Erythroblast (primary cell): ENCODE data around the gene FMN2.

ENCODE experiments used
- DNase-seq, 2 experiments: peaks; one replicate each; lab custom pipeline; 2025; lab: John Stamatoyannopoulos, UW
- GATA1 ChIP-seq: IDR thresholded peaks from 2 replicates; pipeline ENCODE4 v1.6.1; 2011; ENCODE audit warnings: low read depth, mild to moderate bottlenecking, control low read depth, low read length, moderate library complexity
- POLR2A ChIP-seq: IDR thresholded peaks from 2 replicates; pipeline ENCODE4 v1.6.1; 2011; ENCODE audit warnings: mild to moderate bottlenecking, low read length

FMN2 gene

DNA sequence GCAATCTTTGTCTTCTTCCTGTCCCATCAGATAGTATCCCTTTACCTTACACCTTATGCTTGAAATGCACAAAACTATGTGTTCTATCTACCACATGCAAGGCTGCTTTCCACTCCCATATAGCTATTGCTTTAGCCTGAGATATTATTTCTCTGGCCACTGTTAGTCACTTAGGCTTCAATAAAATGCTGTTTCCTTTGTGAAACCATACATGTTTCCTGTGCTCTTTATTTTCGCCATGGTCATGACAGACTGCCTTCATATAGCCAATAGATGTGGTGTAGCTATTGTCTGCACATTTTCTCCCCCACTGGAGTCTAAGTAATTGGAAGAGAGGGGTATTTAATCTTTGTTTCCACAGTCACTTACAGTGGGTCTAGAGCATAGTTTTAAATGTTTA lies 411.9 kb downstream of the FMN2 start:
- TF ChIP-seq GATA1 (no peak), POLR2A (no peak)
- no peak for DNase-seq

DNA sequence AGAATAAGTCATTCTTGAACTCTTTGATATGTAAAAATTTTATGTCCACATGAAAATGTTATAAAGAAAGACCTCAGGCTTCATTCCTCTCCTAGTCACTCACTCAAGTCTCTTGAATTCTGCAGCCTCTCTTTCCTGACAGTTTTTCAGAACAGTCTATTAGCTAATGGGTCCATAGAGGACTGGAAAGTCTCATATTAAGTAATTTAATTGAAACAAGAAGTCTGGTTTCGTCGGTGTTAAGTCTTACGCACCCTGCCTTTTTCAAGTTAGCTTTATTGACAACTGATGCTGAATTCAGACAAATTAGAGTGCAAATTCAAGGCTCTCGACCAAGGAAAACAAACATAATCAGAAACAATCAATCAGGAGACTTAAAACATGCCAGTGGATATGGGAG lies 414.5 kb downstream of the FMN2 start:
- TF ChIP-seq POLR2A (no peak), GATA1 (no peak)

DNA sequence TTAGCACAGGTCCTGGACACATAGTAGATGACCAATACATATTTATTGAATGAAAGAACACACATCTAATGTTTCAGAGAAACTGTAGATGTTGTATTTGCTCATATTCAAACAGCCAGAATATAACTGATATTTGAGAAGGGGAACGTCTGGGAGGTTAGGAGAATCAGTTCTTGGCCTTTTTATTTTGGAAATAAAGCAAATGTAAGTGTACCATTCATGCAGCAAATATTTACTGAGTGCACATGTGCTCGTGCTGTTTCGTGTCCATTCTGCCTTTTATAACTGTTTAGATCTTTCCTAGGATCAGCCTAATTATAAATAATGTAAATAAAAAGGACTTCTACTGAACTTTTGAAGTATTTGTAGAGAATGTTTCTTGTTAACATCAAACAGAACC lies 416.5 kb downstream of the FMN2 start:
- TF ChIP-seq GATA1 (no peak), POLR2A (no peak)

More for the DNA sequence above, 414.5 kb downstream of the FMN2 start:
- DNase-seq: no peak

DNA sequence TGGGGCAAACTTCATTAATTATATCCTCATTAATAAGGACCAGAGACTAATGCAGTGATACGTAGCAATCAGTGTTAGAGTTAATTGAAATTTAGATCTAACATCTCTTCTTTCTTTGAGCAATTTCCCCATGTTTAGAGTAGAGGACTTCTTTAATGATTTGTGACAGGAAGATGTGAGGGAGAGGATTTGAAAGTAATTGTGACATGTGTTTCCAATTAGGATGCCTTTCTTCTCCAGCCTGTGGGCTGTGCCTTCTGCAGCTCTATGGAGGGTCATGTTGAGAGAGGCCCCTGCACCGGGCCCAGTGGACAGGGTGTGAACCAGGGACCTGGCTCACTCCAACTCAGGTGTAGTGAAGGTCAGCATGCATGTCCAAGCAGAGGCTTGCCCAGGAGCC lies 417.3 kb downstream of the FMN2 start:
- no peak for DNase-seq
- TF ChIP-seq GATA1: no peak
- no peak for TF ChIP-seq POLR2A

More for the DNA sequence above, 416.5 kb downstream of the FMN2 start:
- DNase-seq: no peak

- DNase-seq: no peak
- TF ChIP-seq POLR2A (no peak), GATA1 (no peak)
Measured at GRCh38 chr1:240511789-240512188, 420.1 kb downstream of the FMN2 start.

DNA sequence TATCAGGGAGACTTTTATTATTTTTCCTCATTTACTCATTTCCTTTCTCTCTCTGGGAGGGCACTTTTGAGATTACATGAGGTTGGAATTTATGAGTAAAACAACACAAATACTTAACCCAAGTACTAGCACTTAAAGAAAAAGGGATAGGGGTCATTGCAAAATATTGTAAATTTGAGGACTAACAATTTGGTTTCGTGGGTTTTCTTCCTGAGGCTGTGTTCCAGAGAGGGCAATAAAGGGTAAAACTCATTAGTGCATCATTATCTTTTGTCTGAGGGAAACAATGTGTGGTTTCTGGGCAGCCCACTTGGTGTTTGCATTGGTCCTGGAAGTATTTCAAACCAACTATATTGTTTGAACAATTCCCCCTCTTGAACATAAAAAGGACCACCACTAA lies 423.8 kb downstream of the FMN2 start:
- TF ChIP-seq POLR2A (no peak), GATA1 (no peak)
- no peak for DNase-seq

GRCh38 chr1:240516069-240516468 lies 424.4 kb downstream of the FMN2 start:
- no peak for TF ChIP-seq POLR2A
- no peak for TF ChIP-seq GATA1
- no peak for DNase-seq

DNA sequence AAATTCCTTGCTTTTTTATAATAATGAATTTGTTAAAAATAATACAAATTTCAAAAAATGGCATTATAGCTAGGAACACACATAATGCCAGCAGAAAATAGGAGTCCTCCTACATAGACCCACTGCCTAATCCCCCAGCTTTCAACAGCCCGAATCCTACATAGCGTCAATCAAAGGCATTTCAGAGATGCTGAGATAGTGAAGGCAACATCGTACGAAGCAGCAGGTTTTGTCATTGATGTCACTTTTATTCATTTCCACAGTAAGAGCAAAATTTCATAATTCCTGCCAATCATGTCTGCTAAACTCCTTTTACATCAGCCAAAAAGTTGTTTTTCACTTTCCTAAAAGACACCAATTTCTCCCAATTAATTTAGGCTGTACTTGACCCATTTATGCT lies 426.2 kb downstream of the FMN2 start:
- no peak for TF ChIP-seq GATA1
- no peak for TF ChIP-seq POLR2A
- no peak for DNase-seq

DNA sequence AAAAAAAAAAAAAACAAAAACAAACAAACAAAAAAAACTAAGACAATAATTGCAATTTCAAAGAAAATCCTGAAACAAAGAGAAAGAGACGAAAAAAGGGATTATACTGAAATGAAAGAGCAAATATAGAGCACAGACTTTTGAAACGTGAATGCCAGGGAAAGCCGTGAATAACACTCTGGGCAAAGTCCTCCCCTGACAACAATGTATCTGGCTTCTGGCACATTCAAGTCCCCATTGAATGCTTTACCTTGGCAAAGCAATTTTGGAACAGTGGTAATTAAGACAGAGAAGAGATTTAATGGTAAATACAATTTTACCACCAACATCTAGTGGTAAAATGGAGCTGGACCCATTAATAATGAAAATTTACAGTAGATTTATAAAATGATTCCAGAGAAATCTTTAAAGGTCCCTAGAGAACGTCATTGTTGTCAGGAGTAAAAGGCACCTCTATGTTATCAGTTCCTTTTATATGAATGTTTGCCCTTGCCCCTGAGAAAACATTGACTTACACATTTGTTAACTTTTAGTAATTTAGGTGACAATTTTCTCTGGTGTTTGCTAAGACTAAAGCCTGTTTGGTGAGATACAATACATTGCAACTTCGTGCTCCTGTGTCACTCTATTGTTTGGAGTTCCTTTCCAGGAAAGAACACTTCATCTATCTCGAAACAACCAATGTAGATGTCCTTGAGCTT lies 430.6 kb downstream of the FMN2 start:
- TF ChIP-seq POLR2A (no peak), GATA1 (no peak)
- no peak for DNase-seq

- TF ChIP-seq GATA1: no peak
- no peak for TF ChIP-seq POLR2A
- no peak for DNase-seq
Measured at GRCh38 chr1:240524356-240525069, 432.8 kb downstream of the FMN2 start.
